HG02610 (cell line): Measurements from ENCODE around the gene FBL.
A peak's percentile ranks its signal among the peaks of the same experiment; 100 is the strongest.

ENCODE experiments used
- ATAC-seq: cut with Tn5 transposase; IDR thresholded peaks from one replicate; pipeline ENCODE4 v1.9.1; 2021; ENCODE audit warnings: mild to moderate bottlenecking, moderate library complexity; ENCODE audit not compliant: unreplicated experiment

Gene FBL

DNA sequence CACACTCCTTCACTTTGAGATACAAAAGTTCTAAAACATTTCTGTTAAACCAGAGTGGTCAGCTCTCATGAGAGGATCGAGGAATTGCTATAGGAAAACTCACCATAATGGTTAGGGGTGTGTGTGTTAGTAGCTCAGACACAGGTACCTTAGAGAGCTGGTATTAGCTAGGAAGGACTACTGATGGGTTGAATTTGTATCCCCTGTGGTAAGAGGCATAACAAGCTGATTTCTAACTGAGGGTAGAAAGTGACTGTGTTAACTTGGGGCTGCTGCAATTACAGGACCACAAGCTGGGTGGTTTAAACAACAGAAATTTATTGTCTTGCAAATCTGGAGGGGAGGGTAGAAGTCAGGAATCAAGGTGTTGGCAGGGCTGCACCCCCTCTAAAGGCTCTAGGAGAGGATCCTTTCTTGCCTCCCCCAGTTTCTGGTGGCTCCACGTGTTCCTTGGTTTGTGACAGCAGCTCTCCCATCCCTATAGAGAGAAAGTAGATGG is 50.1 kb downstream of the FBL start:
- no peak for ATAC-seq

DNA sequence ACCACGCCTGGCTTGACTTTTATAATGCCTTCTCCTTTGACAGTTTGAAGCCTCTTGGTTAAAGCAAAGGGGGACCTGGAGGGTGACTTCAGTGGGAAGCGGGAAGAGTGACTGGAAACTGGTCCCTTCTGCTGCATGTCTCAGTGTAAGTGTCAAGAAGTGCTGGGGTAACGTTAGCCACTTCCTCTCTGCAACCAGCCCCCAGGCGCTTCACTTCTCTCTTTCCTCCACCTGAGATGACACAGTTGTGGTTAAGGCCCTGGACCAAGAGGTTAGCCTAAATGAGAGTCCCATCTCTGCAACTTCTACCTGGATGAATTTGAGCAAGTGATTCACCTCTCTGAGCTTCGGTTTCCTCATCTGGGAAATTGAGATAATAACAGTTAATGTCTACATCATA is 51.2 kb downstream of the FBL start:
- ATAC-seq, result no peak

DNA sequence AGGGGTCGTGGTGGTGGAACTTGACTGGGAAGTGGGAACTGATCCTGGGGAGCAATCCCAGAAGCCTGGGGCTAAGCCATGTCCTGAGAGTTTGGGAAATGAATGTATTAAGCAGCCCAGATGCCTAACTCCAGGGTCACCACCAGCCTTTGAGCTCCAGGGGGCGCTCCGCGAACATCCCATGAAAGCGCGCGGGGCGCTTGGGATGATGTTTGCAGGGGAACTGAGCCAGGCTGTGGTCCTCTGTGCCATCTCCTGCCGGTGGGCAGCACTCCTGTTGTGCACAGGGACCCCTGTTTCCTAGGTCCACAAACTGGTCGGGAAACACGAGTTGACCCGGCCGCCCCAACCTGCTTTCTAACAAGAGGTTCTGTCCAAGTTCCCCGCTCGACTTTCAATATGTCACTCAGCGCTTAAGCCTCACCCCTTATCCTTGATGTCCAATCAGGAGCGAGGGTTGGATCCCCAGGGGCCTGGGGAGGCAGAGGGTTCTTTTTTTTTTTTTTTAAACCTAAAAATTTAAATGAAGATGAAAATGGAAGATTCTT is 53.1 kb downstream of the FBL start:
- peak; percentile 62 for ATAC-seq

DNA sequence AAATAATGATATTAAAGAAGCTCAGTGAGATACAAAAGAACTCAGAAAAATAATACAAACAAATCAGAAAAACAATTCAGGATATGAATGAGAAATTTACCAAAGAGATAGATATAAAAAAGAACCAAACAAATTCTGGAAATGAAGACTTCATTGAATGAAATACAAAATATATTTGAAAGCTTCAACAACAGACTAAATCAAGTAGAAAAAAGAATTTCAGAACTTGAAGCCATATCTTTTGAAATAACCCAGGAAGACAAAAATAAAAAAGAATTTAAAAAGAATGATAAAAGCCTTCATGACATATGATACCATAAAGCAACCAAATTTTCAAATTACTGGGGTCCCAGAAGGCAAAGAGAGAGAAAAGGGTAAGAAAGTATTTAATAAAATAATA is 57.9 kb downstream of the FBL start:
- ATAC-seq, result no peak
